ENCODE measurements around the gene SAPCD2. TPM values are rescaled to one million over a fixed set of nuclear protein-coding genes. Genes with fewer than 3 reads are reported as not detected.

Gene SAPCD2
- polyA plus RNA-seq, 1 donor (not counting 4 experiments of a cell fraction or from before 2014, with no cell fraction given) = 1.6 TPM

- no peak overlapping the region for H3K4me3 ChIP-seq (ENCODE audit: control insufficient read depth in 2 of 3, extremely low read depth in 1 of 3, insufficient read depth in 2 of 3, low read depth in 1 of 3, low read length in 3 of 3)
- H3K9me1 ChIP-seq (ENCODE audit: control insufficient read depth, extremely low read depth, insufficient read depth, low read length) = no peaks in the 10 kb centered on the region
- no peaks in the 10 kb centered on the region for H3K27me3 ChIP-seq (ENCODE audit: control insufficient read depth, extremely low read depth, insufficient read depth, low read length)
- H3K79me2 ChIP-seq (ENCODE audit: control insufficient read depth, insufficient read depth, low read length) = no peaks in the 10 kb centered on the region
- no peaks in the 10 kb centered on the region for H3K36me3 ChIP-seq (ENCODE audit: control insufficient read depth in 2 of 2, extremely low read depth in 1 of 2, insufficient read depth in 2 of 2, low read length in 2 of 2)
- no peaks in the 10 kb centered on the region for H4K20me1 ChIP-seq (ENCODE audit: control insufficient read depth, extremely low read depth, insufficient read depth, low read length)
- no peak overlapping the region for H2AFZ ChIP-seq (ENCODE audit: control insufficient read depth, low read length)
- no peaks in the 10 kb centered on the region for H3K4me1 ChIP-seq (ENCODE audit: control insufficient read depth, extremely low read depth, insufficient read depth, low read length)
- no peak overlapping the region for H3K27ac ChIP-seq (ENCODE audit: control insufficient read depth, insufficient read depth, low read length)
- H3K9ac ChIP-seq (ENCODE audit: control insufficient read depth, extremely low read depth, insufficient read depth, low read length) = no peak overlapping the region
- FAIRE-seq (no peak), DNase-seq (ENCODE audit: low read depth, low spot score) (no peak)
- dilution Hi-C loops (cut with MboI; ENCODE audit: extremely low pct_ligation_motif_present, low sequenced_read_pairs) = no loop called here
- H3K9me3 ChIP-seq (ENCODE audit: control insufficient read depth, low read depth, low read length) = no peaks in the 10 kb centered on the region
- TF ChIP-seq EZH2 (IDR thresholded peaks at IDR 0.05; ENCODE audit: low read length) = no peak
- no peak for TF ChIP-seq CTCF (optimal IDR thresholded peaks at IDR 0.05 in 1 of 3, IDR thresholded peaks at IDR 0.05 in 1 of 3, conservative IDR thresholded peaks at IDR 0.05 in 1 of 3; ENCODE audit: extremely low read depth in 1 of 3, insufficient read depth in 2 of 3, low read length in 3 of 3)
- H3K4me2 ChIP-seq (ENCODE audit: control insufficient read depth, extremely low read depth, insufficient read depth, low read depth, low read length) = no peak overlapping the region
These were observed 53.9 kb downstream of the SAPCD2 start for GRCh38 chr9:137016436-137016835.

GRCh38 chr9:137015976-137016375 lies 54.4 kb downstream of the SAPCD2 start:
- FAIRE-seq = no peak

More at GRCh38 chr9:137015976-137016375, 54.4 kb downstream of the SAPCD2 start:
- H3K27ac ChIP-seq (ENCODE audit: control insufficient read depth, insufficient read depth, low read length) = no peak overlapping the region
- no peak overlapping the region for H3K4me3 ChIP-seq (ENCODE audit: control insufficient read depth in 2 of 3, extremely low read depth in 1 of 3, insufficient read depth in 2 of 3, low read depth in 1 of 3, low read length in 3 of 3)
- TF ChIP-seq EZH2 (IDR thresholded peaks at IDR 0.05; ENCODE audit: low read length) (no peak), CTCF (optimal IDR thresholded peaks at IDR 0.05 in 1 of 3, IDR thresholded peaks at IDR 0.05 in 1 of 3, conservative IDR thresholded peaks at IDR 0.05 in 1 of 3; ENCODE audit: extremely low read depth in 1 of 3, insufficient read depth in 2 of 3, low read length in 3 of 3) (no peak)
- no peaks in the 10 kb centered on the region for H3K4me1 ChIP-seq (ENCODE audit: control insufficient read depth, extremely low read depth, insufficient read depth, low read length)
- H3K79me2 ChIP-seq (ENCODE audit: control insufficient read depth, insufficient read depth, low read length) = no peaks in the 10 kb centered on the region
- no peaks in the 10 kb centered on the region for H3K9me1 ChIP-seq (ENCODE audit: control insufficient read depth, extremely low read depth, insufficient read depth, low read length)
- no peak overlapping the region for H3K9ac ChIP-seq (ENCODE audit: control insufficient read depth, extremely low read depth, insufficient read depth, low read length)
- H3K27me3 ChIP-seq (ENCODE audit: control insufficient read depth, extremely low read depth, insufficient read depth, low read length) = no peaks in the 10 kb centered on the region
- no peaks in the 10 kb centered on the region for H3K36me3 ChIP-seq (ENCODE audit: control insufficient read depth in 2 of 2, extremely low read depth in 1 of 2, insufficient read depth in 2 of 2, low read length in 2 of 2)
- no peaks in the 10 kb centered on the region for H3K9me3 ChIP-seq (ENCODE audit: control insufficient read depth, low read depth, low read length)
- H2AFZ ChIP-seq (ENCODE audit: control insufficient read depth, low read length) = no peak overlapping the region
- no peak overlapping the region for H3K4me2 ChIP-seq (ENCODE audit: control insufficient read depth, extremely low read depth, insufficient read depth, low read depth, low read length)
- H4K20me1 ChIP-seq (ENCODE audit: control insufficient read depth, extremely low read depth, insufficient read depth, low read length) = no peaks in the 10 kb centered on the region
- DNase-seq (ENCODE audit: low read depth, low spot score) = no peak
- dilution Hi-C loops (cut with MboI; ENCODE audit: extremely low pct_ligation_motif_present, low sequenced_read_pairs) = no loop called here
